ENCODE results near the gene EVI2B. TPM values are rescaled to one million over a fixed set of nuclear protein-coding genes. Genes with fewer than 3 reads are reported as not detected.

Gene EVI2B
- total RNA-seq, 2 donors from 2014 or later, result 5.6 to 11.3 TPM

- TF ChIP-seq CTCF (IDR thresholded peaks at IDR 0.05), result no peak
- Histone ChIP-seq H3K4me1 (peaks cover 0 to 13% of the 10 kb centered on the region in 2 donors), H3K9me3 (no peaks in the 10 kb centered on the region), H3K27me3 (no peaks in the 10 kb centered on the region), H3K4me3 (no peak overlapping the region), H3K36me3 (peaks cover 41% of the 10 kb centered on the region), H3K27ac (peak overlapping the region in 1 of 2 donors; percentile 17)
- DNase-seq (ENCODE audit: low spot score), result no peak
These were observed 26.2 kb upstream of the EVI2B start for GRCh38 chr17:31339906-31340661.

GRCh38 chr17:31329221-31329620 is 15.4 kb upstream of the EVI2B start:
- Histone ChIP-seq H3K4me3 (no peak overlapping the region), H3K36me3 (peaks cover 25% of the 10 kb centered on the region), H3K9me3 (no peaks in the 10 kb centered on the region), H3K4me1 (no peaks in the 10 kb centered on the region), H3K27ac (no peak overlapping the region), H3K27me3 (no peaks in the 10 kb centered on the region)
- no peak for DNase-seq (ENCODE audit: low spot score)
- TF ChIP-seq CTCF (IDR thresholded peaks at IDR 0.05), result no peak

- H3K4me1 ChIP-seq, result no peaks in the 10 kb centered on the region
- H3K27me3 ChIP-seq, result no peaks in the 10 kb centered on the region
- DNase-seq (ENCODE audit: low spot score), result no peak
- TF ChIP-seq CTCF (IDR thresholded peaks at IDR 0.05), result no peak
- no peaks in the 10 kb centered on the region for H3K9me3 ChIP-seq
- H3K36me3 ChIP-seq, result peaks cover 25% of the 10 kb centered on the region
- no peak overlapping the region for H3K4me3 ChIP-seq
- no peak overlapping the region for H3K27ac ChIP-seq
These were observed 14.3 kb upstream of the EVI2B start for GRCh38 chr17:31328160-31328535.

- Histone ChIP-seq H3K4me3 (no peak overlapping the region), H3K9me3 (no peaks in the 10 kb centered on the region), H3K4me1 (no peaks in the 10 kb centered on the region), H3K27ac (no peak overlapping the region), H3K27me3 (no peaks in the 10 kb centered on the region), H3K36me3 (peaks cover 25% of the 10 kb centered on the region)
- no peak for TF ChIP-seq CTCF (IDR thresholded peaks at IDR 0.05)
- no peak for DNase-seq (ENCODE audit: low spot score)
These were observed 13.8 kb upstream of the EVI2B start for GRCh38 chr17:31327534-31328159.

GRCh38 chr17:31323551-31323950 is 9.7 kb upstream of the EVI2B start:
- peaks cover 25% of the 10 kb centered on the region for H3K36me3 ChIP-seq
- peaks cover 0 to 2% of the 10 kb centered on the region in 2 donors for H3K4me1 ChIP-seq
- DNase-seq (ENCODE audit: low spot score), result no peak
- H3K4me3 ChIP-seq, result no peak overlapping the region
- no peak overlapping the region for H3K27ac ChIP-seq
- no peaks in the 10 kb centered on the region for H3K27me3 ChIP-seq
- no peak for TF ChIP-seq CTCF (IDR thresholded peaks at IDR 0.05)
- H3K9me3 ChIP-seq, result no peaks in the 10 kb centered on the region

Data from right atrium auricular region (tissue), 2 donors.